ENCODE measurements around the gene ARL11.

The ARL11 gene

DNA sequence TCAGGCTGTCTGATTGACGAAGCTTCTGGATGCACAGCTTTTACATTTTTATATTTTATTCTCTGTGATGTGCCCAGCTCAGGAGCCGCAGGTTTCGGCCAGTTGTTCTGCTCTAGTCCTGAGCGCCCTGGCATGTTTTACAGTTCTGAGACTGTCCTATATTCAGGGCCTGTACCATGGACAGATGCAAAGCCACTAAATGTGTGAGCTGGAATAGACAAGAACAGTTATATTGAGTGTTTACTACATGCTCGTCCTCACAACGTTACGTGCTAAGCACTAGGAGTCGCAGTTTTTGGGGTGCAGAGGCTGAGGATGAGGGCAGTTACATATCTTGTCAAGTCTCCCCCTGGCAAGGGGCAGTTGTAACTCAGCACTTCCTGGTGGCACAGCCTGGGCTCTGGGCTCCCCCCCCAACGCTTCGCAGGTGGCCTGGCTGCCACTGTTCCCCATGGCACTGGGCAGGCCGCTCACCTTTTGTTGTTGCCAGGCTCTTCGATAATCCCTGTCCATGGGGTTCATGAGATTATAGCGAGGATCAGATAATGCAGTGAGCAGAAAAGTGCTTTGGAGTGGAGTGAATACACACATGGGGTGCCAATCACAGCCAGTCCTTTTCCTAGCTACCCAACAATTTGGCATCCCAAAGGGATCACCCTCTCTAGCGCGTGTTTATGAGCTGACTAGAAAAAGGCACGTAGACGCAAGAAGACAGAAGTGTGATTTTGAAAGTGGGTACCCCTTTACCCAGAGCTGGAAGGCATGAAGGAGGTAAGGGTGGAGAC, 23.5 kb downstream of the ARL11 start:
- H3K4me1 Mint-ChIP-seq = no peaks in the 10 kb centered on the region
- H3K36me3 Mint-ChIP-seq (ENCODE audit: low read depth) = no peaks in the 10 kb centered on the region
- no peak for DNase-seq
- ATAC-seq = no peak
- H3K4me3 Mint-ChIP-seq = no peak overlapping the region
- H3K9me3 Mint-ChIP-seq = no peaks in the 10 kb centered on the region
- no peak overlapping the region for H3K27ac Mint-ChIP-seq
- no peaks in the 10 kb centered on the region for H3K27me3 Mint-ChIP-seq

GRCh38 chr13:49652355-49653305, 24.3 kb downstream of the ARL11 start:
- Mint-ChIP-seq H3K27me3 (no peaks in the 10 kb centered on the region), H3K4me3 (no peak overlapping the region), H3K27ac (no peak overlapping the region), H3K36me3 (ENCODE audit: low read depth) (no peaks in the 10 kb centered on the region), H3K4me1 (no peaks in the 10 kb centered on the region), H3K9me3 (no peaks in the 10 kb centered on the region)
- ATAC-seq (peak; percentile 46), DNase-seq (no peak)

DNA sequence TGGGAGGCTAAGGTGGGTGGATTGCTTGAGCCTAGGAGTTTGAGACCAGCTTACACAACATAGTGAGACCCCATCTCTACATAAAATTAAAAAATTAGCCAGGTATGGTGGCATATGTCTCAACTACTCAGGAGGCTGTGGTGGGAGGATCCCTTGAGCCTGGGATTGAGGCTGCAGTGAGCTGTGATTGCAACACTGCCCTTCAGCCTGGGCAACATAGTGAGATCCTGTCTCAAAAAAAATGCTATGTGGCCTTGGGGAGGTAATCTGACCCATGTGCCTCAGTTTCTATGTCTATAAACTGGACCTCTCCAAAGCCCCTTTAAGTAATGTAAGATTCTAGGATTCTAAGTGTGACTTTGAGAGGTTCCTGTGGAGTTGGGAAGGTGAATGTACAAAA, 25.2 kb downstream of the ARL11 start:
- H3K27me3 Mint-ChIP-seq = no peaks in the 10 kb centered on the region
- ATAC-seq (no peak), DNase-seq (no peak)
- no peaks in the 10 kb centered on the region for H3K36me3 Mint-ChIP-seq (ENCODE audit: low read depth)
- no peaks in the 10 kb centered on the region for H3K9me3 Mint-ChIP-seq
- no peaks in the 10 kb centered on the region for H3K4me1 Mint-ChIP-seq
- no peak overlapping the region for H3K27ac Mint-ChIP-seq
- H3K4me3 Mint-ChIP-seq = no peak overlapping the region

DNA sequence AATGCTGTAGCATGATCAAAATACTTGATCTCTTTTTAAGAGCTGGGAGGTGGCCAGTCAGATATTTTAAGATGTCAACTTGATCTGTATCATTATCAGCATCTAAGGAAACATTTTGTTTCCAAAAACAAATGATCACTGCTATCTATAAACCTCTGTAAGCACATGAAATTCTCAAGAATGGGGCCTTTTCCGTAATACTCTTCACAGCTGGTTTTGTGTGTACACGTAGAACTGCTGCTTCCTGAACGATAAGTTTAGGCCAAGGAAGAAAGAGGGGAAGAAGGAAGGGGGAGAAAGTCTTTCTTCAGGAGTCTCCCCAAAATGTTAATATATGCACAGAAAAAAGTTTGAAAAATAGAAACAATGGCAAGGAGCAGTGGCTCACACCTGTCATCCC, 25.7 kb downstream of the ARL11 start:
- Mint-ChIP-seq H3K27me3 (no peaks in the 10 kb centered on the region), H3K9me3 (no peaks in the 10 kb centered on the region), H3K4me1 (no peaks in the 10 kb centered on the region), H3K27ac (no peak overlapping the region), H3K36me3 (ENCODE audit: low read depth) (no peaks in the 10 kb centered on the region), H3K4me3 (no peak overlapping the region)
- DNase-seq (no peak), ATAC-seq (no peak)

GRCh38 chr13:49655906-49656305, 27.6 kb downstream of the ARL11 start:
- Mint-ChIP-seq H3K4me1 (no peaks in the 10 kb centered on the region), H3K4me3 (no peak overlapping the region), H3K9me3 (no peaks in the 10 kb centered on the region), H3K27ac (no peak overlapping the region), H3K36me3 (ENCODE audit: low read depth) (no peaks in the 10 kb centered on the region), H3K27me3 (no peaks in the 10 kb centered on the region)
- ATAC-seq (no peak), DNase-seq (no peak)

DNA sequence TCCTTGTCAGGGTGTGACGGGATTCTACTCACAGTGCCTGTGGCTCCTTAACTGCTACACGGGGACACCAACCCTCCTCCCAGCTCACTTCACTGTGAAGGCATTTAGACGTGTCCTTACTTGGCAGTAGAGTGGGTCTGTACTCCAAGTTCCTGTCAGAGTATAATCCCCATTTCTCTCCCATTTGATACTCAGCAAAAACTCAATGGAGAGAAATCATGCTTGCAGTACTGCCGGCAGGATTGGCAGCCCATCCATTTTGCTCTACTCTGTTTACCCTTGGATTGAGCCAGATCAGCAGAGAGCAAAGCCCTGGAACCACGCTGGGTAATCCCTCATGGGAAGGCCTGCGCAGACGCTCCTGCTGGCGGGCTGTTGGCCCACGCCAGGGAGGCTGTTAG, 28.9 kb downstream of the ARL11 start:
- no peak overlapping the region for H3K27ac Mint-ChIP-seq
- no peaks in the 10 kb centered on the region for H3K27me3 Mint-ChIP-seq
- DNase-seq (no peak), ATAC-seq (no peak)
- no peaks in the 10 kb centered on the region for H3K4me1 Mint-ChIP-seq
- peaks cover 3% of the 10 kb centered on the region for H3K36me3 Mint-ChIP-seq (ENCODE audit: low read depth)
- H3K4me3 Mint-ChIP-seq = no peak overlapping the region
- no peaks in the 10 kb centered on the region for H3K9me3 Mint-ChIP-seq

GRCh38 chr13:49664606-49665005, 36.3 kb downstream of the ARL11 start:
- DNase-seq = no peak
- Mint-ChIP-seq H3K36me3 (ENCODE audit: low read depth) (peaks cover 24% of the 10 kb centered on the region), H3K4me1 (no peaks in the 10 kb centered on the region), H3K4me3 (no peak overlapping the region), H3K9me3 (no peaks in the 10 kb centered on the region), H3K27me3 (no peaks in the 10 kb centered on the region), H3K27ac (no peak overlapping the region)
- ATAC-seq = no peak

GRCh38 chr13:49667773-49668172, 39.5 kb downstream of the ARL11 start:
- no peak for ATAC-seq
- H3K27me3 Mint-ChIP-seq = no peaks in the 10 kb centered on the region
- peaks cover 20% of the 10 kb centered on the region for H3K36me3 Mint-ChIP-seq (ENCODE audit: low read depth)
- H3K4me3 Mint-ChIP-seq = no peak overlapping the region
- DNase-seq = no peak
- H3K27ac Mint-ChIP-seq = no peak overlapping the region
- no peaks in the 10 kb centered on the region for H3K9me3 Mint-ChIP-seq
- no peaks in the 10 kb centered on the region for H3K4me1 Mint-ChIP-seq

- DNase-seq (peak; percentile 27), ATAC-seq (peak; percentile 73)
- Mint-ChIP-seq H3K4me1 (no peaks in the 10 kb centered on the region), H3K4me3 (no peak overlapping the region), H3K36me3 (ENCODE audit: low read depth) (peaks cover 17% of the 10 kb centered on the region), H3K27ac (no peak overlapping the region), H3K9me3 (no peaks in the 10 kb centered on the region), H3K27me3 (no peaks in the 10 kb centered on the region)
Observed at GRCh38 chr13:49669735-49670309, 41.5 kb downstream of the ARL11 start.

- Mint-ChIP-seq H3K4me1 (peaks cover under 1% of the 10 kb centered on the region), H3K9me3 (no peaks in the 10 kb centered on the region), H3K27me3 (no peaks in the 10 kb centered on the region), H3K4me3 (no peak overlapping the region), H3K27ac (no peak overlapping the region), H3K36me3 (ENCODE audit: low read depth) (peaks cover 14% of the 10 kb centered on the region)
- ATAC-seq (no peak), DNase-seq (no peak)
Observed at GRCh38 chr13:49670828-49671227, 42.5 kb downstream of the ARL11 start.

DNA sequence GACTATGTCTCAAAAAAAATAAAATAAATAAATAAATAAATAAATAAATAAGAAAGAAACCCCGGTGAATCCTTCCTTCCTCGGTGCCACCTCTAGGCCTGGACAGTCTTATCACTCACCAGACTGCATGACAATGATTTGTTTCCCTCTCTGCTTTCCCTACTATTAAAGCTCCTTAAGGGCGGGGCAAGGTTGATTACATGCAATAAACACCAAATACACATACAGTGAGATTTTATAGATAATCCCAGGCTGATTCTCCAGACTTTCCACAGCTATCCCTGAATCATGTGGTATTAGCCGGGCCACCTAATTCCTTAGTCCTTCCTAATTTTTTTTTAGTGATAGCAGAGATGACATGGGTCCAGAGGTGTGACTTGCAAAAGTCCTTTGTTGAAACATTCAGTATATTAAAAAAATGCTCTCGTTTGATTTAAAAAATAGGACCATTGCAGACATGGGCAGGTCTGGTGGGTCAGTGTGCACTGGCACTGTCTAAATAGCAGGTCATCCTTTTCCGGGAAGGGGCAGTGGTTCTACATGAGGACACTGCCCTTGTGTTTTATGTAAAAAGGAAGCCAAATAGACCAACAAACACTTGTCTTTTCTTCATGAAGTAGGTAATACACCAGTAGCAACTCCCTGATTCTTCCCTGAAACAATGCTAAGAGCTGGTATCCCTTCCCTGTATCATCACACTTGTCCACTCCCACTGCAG, 48.4 kb downstream of the ARL11 start:
- H3K27me3 Mint-ChIP-seq = no peaks in the 10 kb centered on the region
- H3K9me3 Mint-ChIP-seq = no peaks in the 10 kb centered on the region
- ATAC-seq (no peak), DNase-seq (no peak)
- H3K4me3 Mint-ChIP-seq = no peak overlapping the region
- H3K27ac Mint-ChIP-seq = no peak overlapping the region
- H3K36me3 Mint-ChIP-seq (ENCODE audit: low read depth) = peaks cover 12% of the 10 kb centered on the region
- H3K4me1 Mint-ChIP-seq = peaks cover 4% of the 10 kb centered on the region

- no peaks in the 10 kb centered on the region for H3K27me3 Mint-ChIP-seq
- H3K4me3 Mint-ChIP-seq = no peak overlapping the region
- peaks cover 12% of the 10 kb centered on the region for H3K36me3 Mint-ChIP-seq (ENCODE audit: low read depth)
- H3K27ac Mint-ChIP-seq = no peak overlapping the region
- H3K9me3 Mint-ChIP-seq = no peaks in the 10 kb centered on the region
- ATAC-seq (peak; percentile 36), DNase-seq (no peak)
- peaks cover 6% of the 10 kb centered on the region for H3K4me1 Mint-ChIP-seq
Observed at GRCh38 chr13:49678191-49678914, 50.0 kb downstream of the ARL11 start.

GRCh38 chr13:49679246-49679645, 50.9 kb downstream of the ARL11 start:
- Mint-ChIP-seq H3K27ac (no peak overlapping the region), H3K4me3 (no peak overlapping the region), H3K9me3 (no peaks in the 10 kb centered on the region), H3K27me3 (no peaks in the 10 kb centered on the region), H3K36me3 (ENCODE audit: low read depth) (peaks cover 12% of the 10 kb centered on the region), H3K4me1 (peaks cover 14% of the 10 kb centered on the region)
- DNase-seq = no peak
- ATAC-seq = no peak

Data from activated naive CD8-positive, alpha-beta T cell treated with anti-CD3 and anti-CD28 coated beads, Interleukin-2, amount 50 U/mL, for 24 hours (primary cell).